ENCODE data around the gene TSPAN10.
"Not testable (repeated sequence)": the region's sequence is repeated elsewhere in the genome, so short reads cannot be mapped to it uniquely, and the experiment has no call there.

The TSPAN10 gene

GRCh38 chr17:81665205-81666091 lies 28.5 kb downstream of the TSPAN10 start:
- DNase-seq: peak; percentile 51

GRCh38 chr17:81666092-81666341 lies 29.0 kb downstream of the TSPAN10 start:
- DNase-seq: no peak

- peak; percentile 90 for DNase-seq
Measured at GRCh38 chr17:81666342-81667191, 29.6 kb downstream of the TSPAN10 start, which contains the start of the genes CCDC137 and OXLD1. TSS of gene CCDC137 (plus strand) at chr17:81666737. CDS start at chr17:81666767, 30 bp downstream. TSS of gene OXLD1 (minus strand) at chr17:81666605. CDS start at chr17:81666577, 28 bp downstream.

GRCh38 chr17:81667754-81668153 lies 30.8 kb downstream of the TSPAN10 start:
- DNase-seq: no peak

- no peak for DNase-seq
Measured at GRCh38 chr17:81672504-81672903, 35.5 kb downstream of the TSPAN10 start.

GRCh38 chr17:81672954-81673353 lies 36.0 kb downstream of the TSPAN10 start:
- DNase-seq: no peak

- no peak for DNase-seq
Measured at GRCh38 chr17:81673561-81674258, 36.7 kb downstream of the TSPAN10 start.

GRCh38 chr17:81675515-81676221 lies 38.7 kb downstream of the TSPAN10 start:
- not testable (repeated sequence) for DNase-seq

GRCh38 chr17:81676906-81677305 lies 39.9 kb downstream of the TSPAN10 start:
- DNase-seq: no peak

GRCh38 chr17:81680150-81680549 lies 43.2 kb downstream of the TSPAN10 start:
- DNase-seq: no peak

GRCh38 chr17:81681672-81682071 lies 44.7 kb downstream of the TSPAN10 start:
- DNase-seq: no peak

GRCh38 chr17:81682565-81683207 lies 45.7 kb downstream of the TSPAN10 start:
- DNase-seq: no peak

- no peak for DNase-seq
Measured at GRCh38 chr17:81683208-81683583, 46.2 kb downstream of the TSPAN10 start.

GRCh38 chr17:81683584-81684441 lies 46.8 kb downstream of the TSPAN10 start, which contains the start of the genes ARL16 and HGS:
TSS of gene ARL16 (minus strand) at chr17:81683797. CDS start at chr17:81683753, 44 bp downstream.
TSS of gene HGS (plus strand) at chr17:81684011. CDS start at chr17:81684067, 56 bp downstream.
- DNase-seq: peak; percentile 95 to 96

- DNase-seq: no peak
Measured at GRCh38 chr17:81684442-81684911, 47.5 kb downstream of the TSPAN10 start.

GRCh38 chr17:81685108-81685507 lies 48.1 kb downstream of the TSPAN10 start:
- peak in 1 of 2 donors; percentile 47 for DNase-seq

GRCh38 chr17:81686614-81687013 lies 49.6 kb downstream of the TSPAN10 start:
- no peak for DNase-seq

GRCh38 chr17:81687770-81688541 lies 51.0 kb downstream of the TSPAN10 start:
- no peak for DNase-seq

- no peak for DNase-seq
Measured at GRCh38 chr17:81688616-81689015, 51.6 kb downstream of the TSPAN10 start.

GRCh38 chr17:81690066-81690465 lies 53.1 kb downstream of the TSPAN10 start:
- no peak for DNase-seq
